ENCODE results near the gene ATG16L2.
A peak's percentile ranks its signal among the peaks of the same experiment; 100 is the strongest.
"Not testable (repeated sequence)": the region's sequence is repeated elsewhere in the genome, so short reads cannot be mapped to it uniquely, and the experiment has no call there.

Gene ATG16L2

GRCh38 chr11:72798361-72798760 is 15.8 kb upstream of the ATG16L2 start:
- Histone ChIP-seq H3K27ac (no peak overlapping the region), H3K4me3 (ENCODE audit: low read depth, low read length) (no peak overlapping the region), H3K36me3 (replicated peaks) (no peaks in the 10 kb centered on the region), H3K27me3 (replicated peaks) (no peaks in the 10 kb centered on the region)
- in situ Hi-C loops (cut with HindIII; ENCODE audit: low pct_ligation_motif_present, low sequenced_read_pairs): no loop called here
- no peak for DNase-seq
- TF ChIP-seq CTCF (IDR thresholded peaks at IDR 0.05; ENCODE audit: low read depth, low read length, missing control alignments): no peak

DNA sequence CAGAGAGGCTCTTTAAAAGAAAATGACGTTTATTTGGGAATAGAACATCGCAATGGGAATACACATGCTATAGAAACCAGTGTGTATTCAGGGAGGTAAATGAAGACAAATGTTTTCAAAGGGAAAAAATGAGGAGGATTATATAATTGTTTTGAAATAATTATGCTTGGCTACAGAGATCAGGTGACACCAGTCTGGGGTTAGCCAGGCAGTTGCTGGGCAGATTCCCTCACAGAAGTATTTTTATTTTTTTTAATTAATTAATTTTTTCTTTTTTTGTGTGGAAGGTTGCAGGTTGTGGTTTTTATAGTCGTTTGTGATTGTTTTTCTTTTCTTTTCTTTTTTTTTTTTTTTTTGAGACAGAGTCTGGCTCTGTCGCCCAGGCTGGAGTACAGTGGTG is 14.8 kb upstream of the ATG16L2 start:
- in situ Hi-C loops (cut with HindIII; ENCODE audit: low pct_ligation_motif_present, low sequenced_read_pairs): no loop called here
- Histone ChIP-seq H3K27me3 (replicated peaks) (no peaks in the 10 kb centered on the region), H3K36me3 (replicated peaks) (no peaks in the 10 kb centered on the region), H3K27ac (no peak overlapping the region), H3K4me3 (ENCODE audit: low read depth, low read length) (no peak overlapping the region)
- TF ChIP-seq CTCF (IDR thresholded peaks at IDR 0.05; ENCODE audit: low read depth, low read length, missing control alignments): no peak
- DNase-seq: no peak

DNA sequence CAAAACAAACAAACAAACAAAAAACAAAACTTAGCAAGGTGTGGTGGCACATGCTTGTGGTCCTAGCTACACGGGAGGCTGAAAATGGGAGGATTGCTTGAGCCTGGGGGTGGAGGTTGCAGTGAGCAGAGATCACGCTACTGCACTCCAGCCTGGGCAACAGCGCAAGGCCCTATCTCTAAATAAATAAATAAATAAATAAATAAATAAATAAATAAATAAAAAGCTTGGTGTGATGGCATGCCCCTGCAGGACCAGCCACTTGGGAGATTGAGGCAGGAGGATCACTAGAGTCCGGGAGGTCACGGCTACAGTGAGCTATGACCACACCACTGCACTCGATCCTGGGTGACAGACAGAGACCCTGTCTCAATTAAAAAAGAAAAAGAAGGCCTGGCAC is 11.4 kb upstream of the ATG16L2 start:
- H3K4me3 ChIP-seq (ENCODE audit: low read depth, low read length): no peak overlapping the region
- in situ Hi-C loops (cut with HindIII; ENCODE audit: low pct_ligation_motif_present, low sequenced_read_pairs): no loop called here
- no peak overlapping the region for H3K27ac ChIP-seq
- no peak for TF ChIP-seq CTCF (IDR thresholded peaks at IDR 0.05; ENCODE audit: low read depth, low read length, missing control alignments)
- DNase-seq: no peak
- H3K27me3 ChIP-seq (replicated peaks): no peaks in the 10 kb centered on the region
- H3K36me3 ChIP-seq (replicated peaks): no peaks in the 10 kb centered on the region

- no peak for TF ChIP-seq CTCF (IDR thresholded peaks at IDR 0.05; ENCODE audit: low read depth, low read length, missing control alignments)
- no peak for DNase-seq
- H3K27me3 ChIP-seq (replicated peaks): no peaks in the 10 kb centered on the region
- in situ Hi-C loops (cut with HindIII; ENCODE audit: low pct_ligation_motif_present, low sequenced_read_pairs): no loop called here
- H3K27ac ChIP-seq: no peak overlapping the region
- H3K36me3 ChIP-seq (replicated peaks): peaks cover 4% of the 10 kb centered on the region
- H3K4me3 ChIP-seq (ENCODE audit: low read depth, low read length): no peak overlapping the region
These were observed 9.0 kb upstream of the ATG16L2 start for GRCh38 chr11:72805216-72805615.

DNA sequence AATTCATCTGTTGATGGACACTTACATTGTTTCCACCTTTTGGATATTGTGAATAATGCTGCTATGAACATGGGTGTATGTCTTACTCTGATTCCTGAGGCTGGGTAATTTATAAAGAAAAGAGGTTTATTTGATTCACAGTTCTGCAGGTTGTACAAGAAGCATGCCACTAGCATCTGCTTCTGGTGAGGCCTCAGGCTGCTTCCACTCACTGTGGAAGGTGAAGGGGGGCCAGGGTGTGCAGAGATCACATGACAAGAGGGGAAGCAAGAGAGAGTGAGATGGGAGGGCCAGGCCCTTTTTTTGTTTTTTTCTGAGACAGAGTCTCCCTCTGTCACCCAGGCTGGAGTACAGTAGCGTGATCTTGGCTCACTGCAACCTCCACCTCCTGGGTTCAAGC is 7.8 kb upstream of the ATG16L2 start:
- H3K4me3 ChIP-seq (ENCODE audit: low read depth, low read length); in situ Hi-C loops (cut with HindIII; ENCODE audit: low pct_ligation_motif_present, low sequenced_read_pairs); H3K27ac ChIP-seq; DNase-seq; H3K36me3 ChIP-seq (replicated peaks); H3K27me3 ChIP-seq (replicated peaks): not testable (repeated sequence)

GRCh38 chr11:72807021-72807693 is 7.1 kb upstream of the ATG16L2 start:
- no peak for TF ChIP-seq CTCF (IDR thresholded peaks at IDR 0.05; ENCODE audit: low read depth, low read length, missing control alignments)
- in situ Hi-C loops (cut with HindIII; ENCODE audit: low pct_ligation_motif_present, low sequenced_read_pairs): no loop called here
- no peak overlapping the region for H3K4me3 ChIP-seq (ENCODE audit: low read depth, low read length)
- peaks cover 4% of the 10 kb centered on the region for H3K36me3 ChIP-seq (replicated peaks)
- H3K27ac ChIP-seq: peak overlapping the region; percentile 7
- no peak for DNase-seq
- H3K27me3 ChIP-seq (replicated peaks): no peaks in the 10 kb centered on the region

Measured in brain microvascular endothelial cell (primary cell).